Aorta (tissue), 5 donors: Measurements from ENCODE around the gene RAB3IL1. TPM values are rescaled to one million over a fixed set of nuclear protein-coding genes. Genes with fewer than 3 reads are reported as not detected.

Experiments used
- ATAC-seq: fragments of 200-7000 bp; cut with Tn5 transposase; one replicate; pipeline ENCODE4 v1.9.1; 2022; ENCODE audit warnings: moderate library complexity; ENCODE audit not compliant: low FRiP score
- DNase-seq, 2 donors: peaks; one replicate each; pipeline ENCODE4 v3.0.0-alpha.2; 2020
- H3K27ac ChIP-seq, 2 donors: one replicate each; pipeline ENCODE4 v1.5.1; 2013; ENCODE audit warnings: low read length in 2 of 2, mild to moderate bottlenecking in 2 of 2, moderate library complexity in 2 of 2, control low read depth in 1 of 2, inconsistent platforms in 1 of 2, low read depth in 1 of 2
- H3K27me3 ChIP-seq, 2 donors: one replicate each; pipeline ENCODE4 v1.6.1; 2013; ENCODE audit warnings: control low read depth in 1 of 2, low read length in 1 of 2, mild to moderate bottlenecking in 1 of 2, moderate library complexity in 1 of 2; ENCODE audit not compliant: insufficient read depth in 2 of 2, control insufficient read depth in 1 of 2
- H3K36me3 ChIP-seq, 2 donors: one replicate each; pipeline ENCODE4 v1.6.1; 2013; ENCODE audit warnings: control low read depth in 1 of 2, low read length in 1 of 2, mild to moderate bottlenecking in 1 of 2; ENCODE audit not compliant: insufficient read depth in 2 of 2, control insufficient read depth in 1 of 2
- H3K4me1 ChIP-seq, 2 donors: one replicate each; pipeline ENCODE4 v1.6.1; 2013; ENCODE audit warnings: low read length in 2 of 2, control low read depth in 1 of 2, mild to moderate bottlenecking in 1 of 2, moderate library complexity in 1 of 2; ENCODE audit not compliant: insufficient read depth in 2 of 2, control insufficient read depth in 1 of 2
- H3K4me3 ChIP-seq, 2 donors: one replicate each; pipeline ENCODE4 v1.5.1; 2013; ENCODE audit warnings: low read length in 2 of 2, control low read depth in 1 of 2, mild to moderate bottlenecking in 1 of 2
- H3K9me3 ChIP-seq: one replicate; pipeline ENCODE4 v1.6.1; 2013; ENCODE audit warnings: mild to moderate bottlenecking, low read length; ENCODE audit not compliant: control insufficient read depth
- WGBS, 2 donors: extraction: QIAGEN DNeasy Blood & Tissue Kit; methylation state at CpG; one replicate each; pipeline ENCODE4 v1.1.7; 2013; 5-methylcytosine and 5-hydroxymethylcytosine counted together
- intact Hi-C, 2 donors: fragments of 100-400 bp; cut with DNase I; formaldehyde crosslinking; loops; one replicate each; pipeline versions ENCODE4 v1.14.2 to v1.15.0; 2022
- polyA plus RNA-seq, 2 donors: library from polyadenylated mRNA; stranded (reverse); fragments of 200-250 nt; gene quantifications; one replicate each; pipeline ENCODE4 v1.2.3, GENCODE V29; 2013
- total RNA-seq, 2 donors: library from RNA; stranded (reverse); fragmentation: NEBNext Ultra II Directional; extraction: Animal tissue kit (Norgen Biotek cat#: 25700); gene quantifications; one replicate each; pipeline ENCODE4 v1.2.1, GENCODE V29; 2021
- donor health status: healthy with polysubstance abuse.
- donor health status: Bipolar disorder and iron deficiency.
- donor health status: DM: no; HTN: no; CAD: no.
- donor health status: DM: no; HTN: no; CAD: no.
- donor health status: DM: yes; HTN: yes; CAD: no.

Gene RAB3IL1
- total and polyA plus RNA-seq, 4 donors = 6.4 to 45.2 (median 17.6) TPM

DNA sequence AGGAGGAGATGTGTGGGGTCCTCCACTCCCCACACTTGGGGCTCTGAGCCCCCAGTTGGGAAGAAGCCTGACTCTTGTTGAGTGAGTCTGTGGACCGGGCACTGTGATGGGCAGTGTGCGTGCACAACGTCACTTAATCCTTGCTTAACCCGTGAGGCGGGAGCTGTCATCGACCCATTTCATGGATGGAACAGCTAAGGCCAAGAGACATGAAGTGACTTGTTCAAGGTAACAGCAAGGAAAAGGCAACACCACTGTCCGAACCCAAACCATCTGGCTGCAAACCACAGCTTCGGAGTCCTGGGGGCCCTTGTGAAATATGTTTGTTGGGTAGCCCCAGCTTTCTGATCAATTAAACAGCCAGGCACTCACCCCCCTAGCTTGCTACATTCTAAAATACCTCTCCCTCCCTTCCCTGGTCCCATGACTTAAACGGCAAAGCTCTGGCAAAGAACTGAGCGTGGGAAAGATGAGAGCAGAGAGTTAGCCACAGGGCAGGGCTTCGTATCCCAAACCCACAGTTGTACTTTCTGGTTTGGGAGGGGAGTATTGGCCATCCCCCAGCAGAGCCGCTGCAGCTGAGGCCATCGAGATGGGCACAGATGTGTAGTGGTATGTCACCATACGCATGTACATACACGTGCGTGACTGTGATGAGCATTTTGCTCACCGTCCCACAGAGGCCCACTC lies 63.0 kb downstream of the RAB3IL1 start:
- intact Hi-C loops = no loop called here
- Histone ChIP-seq H3K4me1 (no peaks in the 10 kb centered on the region), H3K9me3 (no peaks in the 10 kb centered on the region), H3K27ac (no peak overlapping the region), H3K4me3 (no peak overlapping the region), H3K27me3 (no peaks in the 10 kb centered on the region), H3K36me3 (peaks cover 2% of the 10 kb centered on the region in 2 donors)
- ATAC-seq = no peak
- no peak for DNase-seq
- WGBS, 2 donors = 91 to 92% methylated on average over 17 of the region's 17 CpGs

DNA sequence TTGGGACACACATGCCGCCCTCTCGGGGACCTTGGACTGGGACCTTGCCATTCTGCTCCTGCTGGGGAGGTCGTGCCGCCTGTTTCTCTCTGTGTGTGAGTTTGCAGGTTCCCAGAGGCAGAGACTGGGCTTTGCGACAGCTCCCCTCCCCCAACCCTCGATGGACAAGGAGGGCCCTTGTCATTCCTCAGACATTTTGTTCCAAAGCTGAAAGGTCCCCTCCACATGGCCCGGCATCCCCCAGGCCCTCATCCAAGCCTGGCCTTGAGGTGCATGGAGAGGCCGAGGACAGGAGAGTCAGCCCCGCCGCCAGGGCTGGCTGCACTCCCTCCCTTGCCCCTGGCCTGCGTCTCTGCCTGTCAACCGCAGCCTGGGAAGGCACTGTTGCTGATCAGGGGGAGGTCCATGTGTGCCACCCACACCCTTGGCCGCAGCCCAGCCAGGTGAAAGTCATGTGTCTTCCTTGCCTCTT lies 63.6 kb downstream of the RAB3IL1 start:
- DNase-seq = peak in 1 of 2 donors; percentile 39
- ATAC-seq = no peak
- Histone ChIP-seq H3K4me1 (no peaks in the 10 kb centered on the region), H3K27me3 (no peaks in the 10 kb centered on the region), H3K4me3 (no peak overlapping the region), H3K36me3 (peaks cover 2% of the 10 kb centered on the region in 2 donors), H3K27ac (no peak overlapping the region), H3K9me3 (no peaks in the 10 kb centered on the region)
- intact Hi-C loops = no loop called here
- WGBS, 2 donors = 74 to 77% methylated on average over 13 of the region's 13 CpGs

DNA sequence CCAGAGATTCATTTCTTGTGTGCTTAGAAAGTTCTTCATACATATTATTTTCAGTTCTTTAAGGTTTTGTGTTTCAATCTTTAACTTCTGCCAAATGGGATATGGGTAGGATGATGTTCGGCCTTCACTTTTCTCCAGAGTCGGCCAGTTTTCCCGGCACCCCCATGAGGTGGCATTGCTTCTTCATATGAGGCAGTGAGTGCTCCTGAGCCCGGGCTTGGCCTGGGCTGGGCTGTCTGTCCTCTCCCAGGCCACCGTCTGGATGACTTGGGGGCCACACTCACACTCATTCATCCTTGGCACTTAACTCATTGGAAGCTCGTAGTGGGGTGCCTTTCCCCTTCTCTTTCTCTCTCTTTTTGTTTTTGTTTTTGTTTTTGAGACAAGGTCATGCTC lies 65.5 kb downstream of the RAB3IL1 start:
- ATAC-seq (no peak), DNase-seq (no peak)
- no peaks in the 10 kb centered on the region for H3K4me1 ChIP-seq
- no peak overlapping the region for H3K27ac ChIP-seq
- intact Hi-C loops = no loop called here
- no peaks in the 10 kb centered on the region for H3K9me3 ChIP-seq
- H3K36me3 ChIP-seq = peaks cover 2 to 8% of the 10 kb centered on the region in 2 donors
- 50 to 66% methylated on average over 6 of the region's 6 CpGs for WGBS, 2 donors
- H3K27me3 ChIP-seq = no peaks in the 10 kb centered on the region
- H3K4me3 ChIP-seq = no peak overlapping the region

- Histone ChIP-seq H3K36me3 (peaks cover 2 to 8% of the 10 kb centered on the region in 2 donors), H3K4me1 (no peaks in the 10 kb centered on the region), H3K27me3 (no peaks in the 10 kb centered on the region), H3K9me3 (no peaks in the 10 kb centered on the region), H3K4me3 (no peak overlapping the region), H3K27ac (peak overlapping the region; percentile 20 to 31)
- intact Hi-C loops = no loop called here
- WGBS, 2 donors = 30 to 33% methylated on average over 24 of the region's 24 CpGs
- ATAC-seq = peak; percentile 19
- no peak for DNase-seq
Observed at GRCh38 chr11:61851113-61851899, 66.1 kb downstream of the RAB3IL1 start.

DNA sequence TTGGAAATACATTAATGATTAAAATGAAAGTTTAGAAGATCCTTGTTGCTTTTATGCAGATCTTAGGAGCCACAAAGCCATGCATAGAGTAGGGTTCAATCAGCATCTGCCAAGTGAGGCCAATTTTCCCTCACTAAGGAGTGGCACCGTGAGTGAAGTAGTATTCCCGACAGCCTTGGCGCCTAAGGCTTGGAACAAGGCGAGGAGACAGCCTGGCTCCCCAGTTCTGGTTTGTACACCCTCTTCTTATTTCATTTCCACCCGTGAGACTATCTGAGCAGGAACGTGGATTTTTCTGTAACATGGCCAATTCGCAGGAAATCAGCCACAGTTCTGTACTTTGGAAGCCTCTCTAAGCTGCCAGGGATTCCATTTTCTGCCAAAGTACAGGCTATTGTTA lies 66.7 kb downstream of the RAB3IL1 start:
- H3K4me1 ChIP-seq = no peaks in the 10 kb centered on the region
- 14% methylated on average over 7 of the region's 7 CpGs for WGBS, 2 donors
- DNase-seq (no peak), ATAC-seq (no peak)
- H3K27me3 ChIP-seq = no peaks in the 10 kb centered on the region
- H3K27ac ChIP-seq = peak overlapping the region in 1 of 2 donors; percentile 61
- no peaks in the 10 kb centered on the region for H3K9me3 ChIP-seq
- no peak overlapping the region for H3K4me3 ChIP-seq
- intact Hi-C loops = no loop called here
- peaks cover 2 to 8% of the 10 kb centered on the region in 2 donors for H3K36me3 ChIP-seq

- ATAC-seq (no peak), DNase-seq (no peak)
- Histone ChIP-seq H3K4me3 (no peak overlapping the region), H3K36me3 (peaks cover 2 to 10% of the 10 kb centered on the region in 2 donors), H3K4me1 (no peaks in the 10 kb centered on the region), H3K9me3 (no peaks in the 10 kb centered on the region), H3K27ac (no peak overlapping the region), H3K27me3 (no peaks in the 10 kb centered on the region)
- intact Hi-C loops = no loop called here
- 93 to 94% methylated on average over 9 of the region's 9 CpGs for WGBS, 2 donors
Observed at GRCh38 chr11:61848631-61849030, 68.7 kb downstream of the RAB3IL1 start.

- no peaks in the 10 kb centered on the region for H3K27me3 ChIP-seq
- H3K4me3 ChIP-seq = no peak overlapping the region
- WGBS, 2 donors = 90 to 92% methylated on average over 18 of the region's 18 CpGs
- no peaks in the 10 kb centered on the region for H3K9me3 ChIP-seq
- peaks cover 2 to 10% of the 10 kb centered on the region in 2 donors for H3K36me3 ChIP-seq
- DNase-seq = no peak
- H3K4me1 ChIP-seq = no peaks in the 10 kb centered on the region
- no peak overlapping the region for H3K27ac ChIP-seq
- intact Hi-C loops = no loop called here
- ATAC-seq = no peak
Observed at GRCh38 chr11:61847914-61848581, 69.3 kb downstream of the RAB3IL1 start.
